Small intestine (tissue), 7 donors: ENCODE results near the gene DTNB. TPM values are rescaled to one million over a fixed set of nuclear protein-coding genes. Genes with fewer than 3 reads are reported as not detected.

Experiments
- DNase-seq, 2 donors: peaks; one replicate each; pipeline versions ENCODE4 v3.0.0 to v3.0.0-alpha.2; 2013
- FAIRE-seq: peaks from 2 replicates; lab custom pipeline; 2012; peaks lifted over from hg19 to GRCh38; lab: Jason Lieb, UNC
- H3K27ac ChIP-seq, 3 donors: one replicate each; pipeline ENCODE4 v1.5.1; 2013; ENCODE audit warnings: low read length in 2 of 3, mild to moderate bottlenecking in 2 of 3, control low read depth in 1 of 3, inconsistent platforms in 1 of 3, low read depth in 1 of 3, moderate library complexity in 1 of 3
- H3K27me3 ChIP-seq, 3 donors: one replicate each; pipeline ENCODE4 v1.6.1; 2013; ENCODE audit warnings: low read length in 3 of 3, inconsistent platforms in 1 of 3; ENCODE audit not compliant: control insufficient read depth in 3 of 3, insufficient read depth in 3 of 3
- H3K36me3 ChIP-seq, 3 donors: one replicate each; pipeline ENCODE4 v1.6.1; 2013; ENCODE audit warnings: low read length in 3 of 3, inconsistent platforms in 1 of 3, low read depth in 1 of 3, mild to moderate bottlenecking in 1 of 3, moderate library complexity in 1 of 3; ENCODE audit not compliant: control insufficient read depth in 3 of 3, insufficient read depth in 2 of 3
- H3K4me1 ChIP-seq, 3 donors: one replicate each; pipeline ENCODE4 v1.6.1; 2013; ENCODE audit warnings: low read length in 2 of 3, inconsistent platforms in 1 of 3, low read depth in 1 of 3, mild to moderate bottlenecking in 1 of 3, moderate library complexity in 1 of 3; ENCODE audit not compliant: control insufficient read depth in 3 of 3, insufficient read depth in 2 of 3
- H3K4me3 ChIP-seq, 3 donors: one replicate each; pipeline ENCODE4 v1.5.1; 2013; ENCODE audit warnings: low read length in 3 of 3, control low read depth in 1 of 3, inconsistent platforms in 1 of 3, low read depth in 1 of 3, mild to moderate bottlenecking in 1 of 3, moderate library complexity in 1 of 3
- H3K9me3 ChIP-seq, 2 donors: one replicate each; pipeline ENCODE4 v1.6.1; 2013; ENCODE audit warnings: low read depth in 1 of 2, low read length in 1 of 2; ENCODE audit not compliant: control insufficient read depth in 2 of 2, insufficient read depth in 1 of 2
- WGBS, 3 donors: extraction: QIAGEN DNeasy Blood & Tissue Kit; methylation state at CpG; one replicate each; pipeline ENCODE4 v1.1.7; 2013; 5-methylcytosine and 5-hydroxymethylcytosine counted together
- polyA plus RNA-seq, 4 donors: library from polyadenylated mRNA; stranded (reverse) in 3 of 4; unstranded in 1 of 4; fragments of 200-250 nt in 3 of 4; fragments of 120-200 nt in 1 of 4; gene quantifications; one replicate each; pipeline versions ENCODE4 v1.2.1 to v1.2.3, GENCODE V29; 2013
- donor health status: healthy with polysubstance abuse.
- donor health status: control.
- donor health status: control.
- donor health status: Bipolar disorder and iron deficiency.
- donor health status: healthy.

Gene DTNB
- polyA plus RNA-seq, 4 donors, result 2.4 to 9.7 (median 4.4) TPM

GRCh38 chr2:25570161-25570845 lies 103.1 kb downstream of the DTNB start:
- Histone ChIP-seq H3K4me3 (no peak overlapping the region), H3K27ac (no peak overlapping the region), H3K27me3 (no peaks in the 10 kb centered on the region), H3K36me3 (no peaks in the 10 kb centered on the region), H3K9me3 (no peaks in the 10 kb centered on the region), H3K4me1 (peaks cover 0 to 8% (median 7%) of the 10 kb centered on the region in 3 donors)
- 74 to 80% (median 79%) methylated on average over 3 of the region's 3 CpGs for WGBS, 3 donors
- FAIRE-seq (no peak), DNase-seq (no peak)

- Histone ChIP-seq H3K27ac (no peak overlapping the region), H3K9me3 (no peaks in the 10 kb centered on the region), H3K4me3 (no peak overlapping the region), H3K27me3 (no peaks in the 10 kb centered on the region), H3K36me3 (no peaks in the 10 kb centered on the region), H3K4me1 (peaks cover 0 to 8% (median 7%) of the 10 kb centered on the region in 3 donors)
- WGBS, 3 donors, result 56 to 72% (median 68%) methylated on average over 1 of the region's 1 CpG
- FAIRE-seq (no peak), DNase-seq (peak; percentile 50 to 53)
Measured at GRCh38 chr2:25567406-25567805, 106.0 kb downstream of the DTNB start.

- FAIRE-seq, result no peak
- 33 to 71% (median 48%) methylated on average over 2 of the region's 2 CpGs for WGBS, 3 donors
- H3K4me1 ChIP-seq, result peaks cover 0 to 8% (median 7%) of the 10 kb centered on the region in 3 donors
- peak overlapping the region in 1 of 3 donors; percentile 17 for H3K27ac ChIP-seq
- DNase-seq, result peak; percentile 29 to 36
- no peak overlapping the region for H3K4me3 ChIP-seq
- H3K9me3 ChIP-seq, result no peaks in the 10 kb centered on the region
- no peaks in the 10 kb centered on the region for H3K27me3 ChIP-seq
- no peaks in the 10 kb centered on the region for H3K36me3 ChIP-seq
Measured at GRCh38 chr2:25566694-25567093, 106.7 kb downstream of the DTNB start.

- FAIRE-seq (no peak), DNase-seq (no peak)
- WGBS, 3 donors, result 51 to 76% (median 70%) methylated on average over 6 of the region's 6 CpGs
- H3K9me3 ChIP-seq, result no peaks in the 10 kb centered on the region
- no peak overlapping the region for H3K27ac ChIP-seq
- peaks cover 0 to 8% (median 7%) of the 10 kb centered on the region in 3 donors for H3K4me1 ChIP-seq
- H3K4me3 ChIP-seq, result no peak overlapping the region
- H3K27me3 ChIP-seq, result no peaks in the 10 kb centered on the region
- H3K36me3 ChIP-seq, result no peaks in the 10 kb centered on the region
Measured at GRCh38 chr2:25566094-25566493, 107.3 kb downstream of the DTNB start.

DNA sequence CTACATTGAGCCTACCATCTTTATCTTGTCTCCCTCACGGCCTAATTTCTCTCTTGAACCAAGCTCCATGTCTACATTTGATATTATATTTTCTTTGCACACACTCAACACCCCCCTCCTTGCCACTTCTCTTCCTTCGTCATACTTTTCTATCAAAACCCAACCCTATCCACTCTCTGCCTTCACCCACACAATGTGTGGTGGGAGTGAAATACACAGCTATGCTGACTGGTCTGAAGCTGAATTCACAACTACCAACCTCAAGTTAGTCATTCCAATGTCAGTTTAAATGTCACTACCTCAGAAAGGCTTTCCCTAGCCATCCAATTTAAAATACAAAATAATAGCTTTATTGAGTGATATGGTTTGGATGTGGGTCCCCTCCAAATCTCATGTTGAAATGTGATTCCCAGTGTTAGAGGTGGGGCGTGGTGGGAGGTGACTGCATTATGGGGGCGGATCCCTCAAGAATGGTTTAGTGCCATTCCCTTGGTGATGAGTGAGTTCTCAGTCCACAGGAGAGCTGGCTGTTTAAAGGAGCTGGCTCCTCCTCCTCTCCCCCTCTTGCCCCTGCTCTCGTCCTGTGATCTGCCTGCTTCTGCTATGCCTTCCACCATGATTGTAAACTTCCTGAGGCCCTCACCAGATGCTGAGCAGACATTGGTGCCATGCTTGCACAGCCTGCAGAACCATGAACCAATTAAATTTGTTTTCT lies 112.1 kb downstream of the DTNB start:
- no peak overlapping the region for H3K4me3 ChIP-seq
- no peaks in the 10 kb centered on the region for H3K9me3 ChIP-seq
- FAIRE-seq, result no peak
- H3K27ac ChIP-seq, result no peak overlapping the region
- H3K4me1 ChIP-seq, result peaks cover 0 to 3% (median 0%) of the 10 kb centered on the region in 3 donors
- H3K27me3 ChIP-seq, result no peaks in the 10 kb centered on the region
- H3K36me3 ChIP-seq, result no peaks in the 10 kb centered on the region
- 86 to 91% (median 87%) methylated on average over 5 of the region's 5 CpGs for WGBS, 3 donors
- DNase-seq, result no peak

- no peak for FAIRE-seq
- H3K27me3 ChIP-seq, result no peaks in the 10 kb centered on the region
- no peaks in the 10 kb centered on the region for H3K4me1 ChIP-seq
- DNase-seq, result no peak
- WGBS, 3 donors, result 90 to 97% (median 96%) methylated on average over 10 of the region's 10 CpGs
- H3K4me3 ChIP-seq, result no peak overlapping the region
- no peak overlapping the region for H3K27ac ChIP-seq
- H3K36me3 ChIP-seq, result no peaks in the 10 kb centered on the region
- no peaks in the 10 kb centered on the region for H3K9me3 ChIP-seq
Measured at GRCh38 chr2:25559148-25559547, 114.2 kb downstream of the DTNB start.

DNA sequence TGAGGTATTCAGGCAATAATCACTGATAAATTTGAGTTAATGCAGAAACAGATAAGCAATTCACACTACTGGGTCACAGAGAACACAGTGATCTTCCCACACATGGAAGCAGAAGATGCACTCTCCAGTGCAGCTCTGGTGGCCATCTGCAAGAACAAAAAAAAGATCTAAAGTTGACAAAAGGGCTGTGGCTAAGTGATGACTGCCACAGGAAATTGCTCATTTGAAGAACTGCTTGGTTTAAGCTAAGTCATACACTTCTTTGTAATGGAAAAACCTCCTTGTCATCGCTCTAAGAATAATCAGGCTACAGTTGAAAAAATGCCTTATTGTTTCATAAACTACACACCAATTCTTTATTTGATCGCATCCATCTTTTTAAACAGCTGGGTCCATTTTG lies 115.1 kb downstream of the DTNB start:
- no peak overlapping the region for H3K27ac ChIP-seq
- no peak for FAIRE-seq
- peak in 1 of 2 donors; percentile 17 for DNase-seq

DNA sequence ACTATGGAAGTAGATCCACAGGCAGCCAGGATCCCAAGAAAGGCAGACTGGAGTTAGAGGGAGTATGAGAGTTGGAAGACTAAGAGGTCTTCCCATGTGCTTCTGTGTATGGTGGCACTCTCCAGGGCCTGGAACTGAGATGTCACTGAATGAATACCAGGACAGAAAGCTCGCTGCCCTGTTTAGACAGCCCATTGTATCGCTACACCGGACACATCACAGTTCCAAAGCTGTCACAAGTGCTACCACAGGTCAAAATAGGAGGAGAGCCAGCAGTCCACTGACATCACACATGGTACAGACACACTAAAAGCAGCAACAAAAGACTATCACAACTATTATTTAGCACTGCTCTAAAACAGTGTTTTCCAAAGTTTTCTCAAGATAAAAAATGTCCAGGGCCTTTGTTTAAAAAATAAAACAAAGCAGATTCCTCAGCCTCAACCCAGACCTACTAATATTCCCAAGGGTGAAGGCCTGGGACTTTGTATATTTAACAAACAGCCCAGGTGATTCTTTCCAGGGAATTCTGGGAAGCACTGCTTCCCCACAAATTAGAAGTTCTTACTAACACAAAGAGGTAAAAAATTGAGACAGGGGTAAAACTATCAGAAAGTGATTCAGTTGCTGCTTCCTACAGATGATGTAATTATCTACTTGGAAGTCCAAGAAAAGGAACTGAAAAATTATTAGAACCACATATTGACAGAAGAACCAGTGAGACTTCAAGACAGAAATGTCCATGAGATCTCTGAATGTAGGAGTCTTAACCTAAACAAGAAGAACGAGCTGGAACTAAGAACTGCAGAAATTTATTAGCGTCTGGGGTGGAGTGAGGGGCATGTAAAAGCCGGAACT lies 116.0 kb downstream of the DTNB start:
- Histone ChIP-seq H3K27ac (peak overlapping the region in 1 of 3 donors; percentile 56), H3K36me3 (no peaks in the 10 kb centered on the region), H3K4me1 (no peaks in the 10 kb centered on the region), H3K4me3 (no peak overlapping the region), H3K27me3 (no peaks in the 10 kb centered on the region), H3K9me3 (no peaks in the 10 kb centered on the region)
- DNase-seq (no peak), FAIRE-seq (no peak)
- WGBS, 3 donors, result 91 to 92% (median 91%) methylated on average over 6 of the region's 6 CpGs

More for the DNA sequence above, 115.1 kb downstream of the DTNB start:
- no peaks in the 10 kb centered on the region for H3K9me3 ChIP-seq
- no peaks in the 10 kb centered on the region for H3K27me3 ChIP-seq
- no peaks in the 10 kb centered on the region for H3K36me3 ChIP-seq
- WGBS, 3 donors, result 47 to 89% (median 66%) methylated on average over 2 of the region's 2 CpGs
- H3K4me3 ChIP-seq, result no peak overlapping the region
- no peaks in the 10 kb centered on the region for H3K4me1 ChIP-seq
